Measurements from ENCODE around the gene ATP6V1A.

ATP6V1A gene

DNA sequence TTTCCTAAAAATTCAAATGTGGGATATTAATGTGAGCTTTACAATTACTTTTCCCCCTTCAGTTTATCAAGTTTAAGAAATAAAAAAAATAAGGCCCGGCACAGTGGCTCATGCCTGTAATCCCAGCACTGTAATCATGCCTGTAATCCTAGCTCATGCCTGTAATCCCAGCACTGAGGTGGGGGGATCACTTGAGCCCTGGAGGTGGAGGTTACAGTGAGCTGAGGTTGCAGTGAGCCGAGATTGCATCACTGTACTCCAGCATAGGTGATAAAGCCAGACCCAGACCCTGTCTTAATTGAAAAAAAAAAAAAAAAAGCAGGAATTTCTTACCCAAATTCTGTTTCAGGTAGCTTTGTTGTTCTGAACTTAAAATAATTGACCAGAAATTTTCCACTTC, 17.9 kb downstream of the ATP6V1A start:
- H3K27ac Mint-ChIP-seq = no peak overlapping the region
- ATAC-seq (replicated peaks) = no peak
- H3K27me3 Mint-ChIP-seq = no peaks in the 10 kb centered on the region
- H3K4me3 Mint-ChIP-seq = no peak overlapping the region
- DNase-seq = no peak
- H3K9me3 Mint-ChIP-seq = no peaks in the 10 kb centered on the region
- no peaks in the 10 kb centered on the region for H3K4me1 Mint-ChIP-seq
- H3K36me3 Mint-ChIP-seq = peaks cover 0 to 6% of the 10 kb centered on the region in 2 donors

DNA sequence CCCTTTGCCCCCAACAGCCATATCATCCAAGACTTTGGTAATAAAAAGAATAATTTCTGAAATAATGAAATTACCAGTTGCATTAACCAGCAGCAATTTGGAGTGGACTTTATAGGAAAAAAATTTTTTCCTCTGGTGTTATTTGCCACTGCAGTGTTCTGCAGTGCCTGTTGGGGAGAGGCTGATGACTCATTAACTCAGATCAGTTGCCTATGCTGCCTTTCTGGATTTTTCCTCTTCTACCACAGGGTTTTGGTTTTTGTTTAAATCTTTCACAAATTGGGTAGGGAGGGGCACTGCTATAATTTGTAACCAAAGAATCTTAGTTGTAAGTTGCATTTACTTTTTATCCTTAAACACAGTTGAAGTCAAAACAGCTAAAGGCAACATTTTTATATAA, 22.7 kb downstream of the ATP6V1A start:
- no peaks in the 10 kb centered on the region for H3K27me3 Mint-ChIP-seq
- no peaks in the 10 kb centered on the region for H3K9me3 Mint-ChIP-seq
- ATAC-seq (replicated peaks) = no peak
- DNase-seq = no peak
- no peak overlapping the region for H3K4me3 Mint-ChIP-seq
- H3K36me3 Mint-ChIP-seq = peaks cover 4 to 11% of the 10 kb centered on the region in 2 donors
- H3K4me1 Mint-ChIP-seq = peaks cover 5 to 7% of the 10 kb centered on the region in 2 donors
- H3K27ac Mint-ChIP-seq = no peak overlapping the region

DNA sequence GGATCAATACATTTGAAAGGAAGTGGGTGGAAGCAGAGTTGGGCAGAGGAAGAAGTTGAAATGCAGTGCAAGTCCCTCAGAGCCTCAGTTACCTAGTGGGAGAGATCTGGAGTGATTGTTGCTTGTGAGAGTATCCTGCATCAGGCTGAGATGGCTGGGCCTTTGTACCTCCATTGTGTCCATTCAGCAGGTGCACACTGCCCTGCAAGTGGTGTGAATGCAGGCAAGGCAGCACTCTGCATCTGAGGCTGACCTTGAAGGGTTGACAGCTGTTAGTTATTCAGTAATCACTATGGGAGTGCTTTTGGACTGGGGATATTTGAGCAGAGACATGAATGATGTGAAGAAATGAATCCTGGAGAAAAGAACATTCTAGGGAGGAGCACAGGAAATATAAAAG, 25.2 kb downstream of the ATP6V1A start:
- Mint-ChIP-seq H3K4me3 (no peak overlapping the region), H3K4me1 (peaks cover 5 to 9% of the 10 kb centered on the region in 2 donors), H3K27ac (no peak overlapping the region), H3K27me3 (no peaks in the 10 kb centered on the region), H3K36me3 (peaks cover 4 to 9% of the 10 kb centered on the region in 2 donors), H3K9me3 (no peaks in the 10 kb centered on the region)
- DNase-seq = no peak
- ATAC-seq (replicated peaks) = no peak

DNA sequence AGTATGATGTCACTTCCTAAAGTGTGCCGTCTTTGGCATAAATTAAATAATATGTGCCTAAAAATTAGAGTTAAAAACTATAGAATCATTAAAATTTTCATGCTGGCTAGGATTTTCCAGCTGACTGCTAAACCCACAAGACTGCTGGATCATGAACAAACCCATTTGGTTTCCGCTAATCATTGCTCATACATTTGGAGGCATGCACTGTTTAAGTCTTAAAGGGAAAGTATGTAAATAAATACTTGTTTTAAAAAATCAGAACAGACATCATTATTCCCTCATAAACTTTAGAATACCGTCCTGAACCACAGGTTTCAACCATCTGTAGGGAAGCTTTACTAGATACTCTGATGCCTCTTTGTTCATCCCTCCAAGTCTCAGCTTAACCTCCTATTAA, 26.5 kb downstream of the ATP6V1A start:
- H3K4me1 Mint-ChIP-seq = peaks cover 5 to 9% of the 10 kb centered on the region in 2 donors
- H3K36me3 Mint-ChIP-seq = peaks cover 4 to 13% of the 10 kb centered on the region in 2 donors
- DNase-seq = no peak
- H3K9me3 Mint-ChIP-seq = no peaks in the 10 kb centered on the region
- no peak overlapping the region for H3K4me3 Mint-ChIP-seq
- no peak for ATAC-seq (replicated peaks)
- no peaks in the 10 kb centered on the region for H3K27me3 Mint-ChIP-seq
- H3K27ac Mint-ChIP-seq = no peak overlapping the region

DNA sequence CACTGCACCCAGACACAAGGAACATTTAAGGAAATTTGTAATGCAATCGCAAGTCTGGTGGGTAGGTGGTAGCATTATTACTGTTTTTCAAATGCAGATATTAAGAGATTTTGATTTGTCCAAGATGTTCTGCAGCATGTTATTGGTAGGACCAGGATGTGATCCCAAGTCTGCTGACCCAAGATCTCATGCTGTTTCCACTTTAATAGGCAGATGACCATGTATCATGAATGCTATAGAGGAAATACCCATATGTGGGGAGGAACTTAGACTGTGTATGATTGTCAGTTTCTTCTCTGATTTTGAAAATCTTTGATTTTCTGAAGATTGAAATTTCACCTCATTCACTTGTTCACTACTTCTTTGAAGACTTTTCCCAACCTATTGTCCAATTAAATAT, 28.7 kb downstream of the ATP6V1A start:
- H3K9me3 Mint-ChIP-seq = no peaks in the 10 kb centered on the region
- ATAC-seq (replicated peaks) (no peak), DNase-seq (no peak)
- peaks cover 4 to 10% of the 10 kb centered on the region in 2 donors for H3K36me3 Mint-ChIP-seq
- no peaks in the 10 kb centered on the region for H3K27me3 Mint-ChIP-seq
- no peak overlapping the region for H3K4me3 Mint-ChIP-seq
- no peak overlapping the region for H3K27ac Mint-ChIP-seq
- peaks cover 5 to 9% of the 10 kb centered on the region in 2 donors for H3K4me1 Mint-ChIP-seq

DNA sequence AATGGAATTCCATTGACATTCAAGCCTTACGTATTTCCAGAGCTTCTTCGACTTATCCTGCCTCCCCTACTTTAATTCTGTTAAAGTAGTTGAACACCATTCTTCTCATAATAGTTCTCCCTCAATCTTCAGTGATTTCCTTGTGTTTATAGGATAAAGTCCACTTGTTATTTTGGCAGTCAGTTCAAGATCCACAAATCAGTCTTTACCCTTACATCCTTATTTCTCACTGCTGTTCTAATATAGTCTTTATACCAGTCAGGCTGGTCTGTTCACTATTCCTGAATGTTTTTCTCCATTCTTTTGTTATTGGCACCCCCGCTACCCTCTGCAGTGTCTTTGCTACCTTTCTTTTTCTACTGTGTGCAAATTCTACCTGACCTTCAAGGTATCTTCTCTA, 29.7 kb downstream of the ATP6V1A start:
- no peak overlapping the region for H3K4me3 Mint-ChIP-seq
- ATAC-seq (replicated peaks) = no peak
- peaks cover 5 to 10% of the 10 kb centered on the region in 2 donors for H3K4me1 Mint-ChIP-seq
- H3K27ac Mint-ChIP-seq = no peak overlapping the region
- DNase-seq = no peak
- no peaks in the 10 kb centered on the region for H3K9me3 Mint-ChIP-seq
- H3K27me3 Mint-ChIP-seq = no peaks in the 10 kb centered on the region
- H3K36me3 Mint-ChIP-seq = peaks cover 4 to 13% of the 10 kb centered on the region in 2 donors

DNA sequence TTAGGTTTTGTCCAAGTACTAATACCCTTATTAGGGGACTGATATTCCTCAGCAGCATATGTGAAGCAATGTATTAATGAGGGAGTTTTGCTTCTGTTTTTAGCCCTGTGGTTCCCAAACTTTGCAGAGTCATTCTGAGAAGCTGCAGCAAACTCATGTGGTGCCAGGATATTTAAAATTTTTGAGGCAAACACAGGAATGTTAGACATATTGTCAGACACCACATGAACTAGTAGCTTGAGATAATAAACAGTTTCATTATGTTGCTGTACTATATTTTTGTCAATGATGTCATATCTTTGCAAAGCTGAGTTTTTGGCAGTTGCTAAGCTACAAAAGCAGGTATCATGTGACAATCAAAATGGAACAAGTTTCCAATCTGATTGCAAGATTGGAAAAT, 36.6 kb downstream of the ATP6V1A start:
- H3K4me1 Mint-ChIP-seq = peaks cover 5 to 9% of the 10 kb centered on the region in 2 donors
- H3K27ac Mint-ChIP-seq = no peak overlapping the region
- peaks cover 10 to 21% of the 10 kb centered on the region in 2 donors for H3K36me3 Mint-ChIP-seq
- no peaks in the 10 kb centered on the region for H3K27me3 Mint-ChIP-seq
- H3K9me3 Mint-ChIP-seq = no peaks in the 10 kb centered on the region
- no peak overlapping the region for H3K4me3 Mint-ChIP-seq
- ATAC-seq (replicated peaks) (peak; percentile 62 to 69), DNase-seq (no peak)

DNA sequence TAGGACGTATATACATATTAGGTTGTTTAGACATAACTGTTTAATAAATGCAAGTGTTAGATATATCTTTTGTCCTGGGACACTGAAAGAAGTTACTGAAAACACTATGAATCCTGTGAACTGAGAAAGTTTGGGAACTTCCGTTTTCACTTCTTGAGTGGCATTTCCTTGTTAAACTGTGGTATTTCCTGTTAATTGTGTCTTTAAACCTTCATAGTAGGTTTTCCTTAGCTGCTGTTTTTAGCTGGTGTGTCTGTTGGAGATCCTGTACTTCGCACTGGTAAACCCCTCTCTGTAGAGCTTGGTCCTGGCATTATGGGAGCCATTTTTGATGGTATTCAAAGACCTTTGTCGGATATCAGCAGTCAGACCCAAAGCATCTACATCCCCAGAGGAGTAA, 37.1 kb downstream of the ATP6V1A start:
- Mint-ChIP-seq H3K27me3 (no peaks in the 10 kb centered on the region), H3K4me1 (peaks cover 7 to 9% of the 10 kb centered on the region in 2 donors), H3K4me3 (no peak overlapping the region), H3K9me3 (no peaks in the 10 kb centered on the region), H3K27ac (peak overlapping the region; percentile 65), H3K36me3 (peaks cover 10 to 21% of the 10 kb centered on the region in 2 donors)
- DNase-seq = no peak
- peak in 1 of 2 donors; percentile 41 for ATAC-seq (replicated peaks)

DNA sequence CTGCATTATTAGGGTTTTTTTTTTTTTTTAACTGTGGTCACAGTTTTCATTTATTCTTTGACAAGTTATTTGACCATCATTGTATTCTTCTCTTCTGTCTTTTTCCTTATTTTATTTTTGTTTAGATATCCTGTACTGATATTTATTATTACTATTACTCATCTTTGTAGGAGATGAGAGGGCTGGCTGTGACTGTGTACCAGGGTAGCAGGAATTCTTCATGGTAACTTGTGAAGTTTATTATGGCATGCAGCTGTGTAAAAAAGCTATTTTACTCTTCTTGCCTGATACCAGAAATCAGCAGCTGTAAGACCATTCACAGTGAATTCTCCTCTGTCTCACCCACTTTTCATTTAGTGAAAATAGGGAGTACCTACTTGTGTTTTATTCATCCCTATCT, 44.5 kb downstream of the ATP6V1A start:
- H3K27ac Mint-ChIP-seq = peak overlapping the region; percentile 25
- no peak for ATAC-seq (replicated peaks)
- H3K4me1 Mint-ChIP-seq = peaks cover 0 to 2% of the 10 kb centered on the region in 2 donors
- H3K27me3 Mint-ChIP-seq = no peaks in the 10 kb centered on the region
- no peak for DNase-seq
- no peaks in the 10 kb centered on the region for H3K9me3 Mint-ChIP-seq
- peaks cover 23 to 27% of the 10 kb centered on the region in 2 donors for H3K36me3 Mint-ChIP-seq
- no peak overlapping the region for H3K4me3 Mint-ChIP-seq

DNA sequence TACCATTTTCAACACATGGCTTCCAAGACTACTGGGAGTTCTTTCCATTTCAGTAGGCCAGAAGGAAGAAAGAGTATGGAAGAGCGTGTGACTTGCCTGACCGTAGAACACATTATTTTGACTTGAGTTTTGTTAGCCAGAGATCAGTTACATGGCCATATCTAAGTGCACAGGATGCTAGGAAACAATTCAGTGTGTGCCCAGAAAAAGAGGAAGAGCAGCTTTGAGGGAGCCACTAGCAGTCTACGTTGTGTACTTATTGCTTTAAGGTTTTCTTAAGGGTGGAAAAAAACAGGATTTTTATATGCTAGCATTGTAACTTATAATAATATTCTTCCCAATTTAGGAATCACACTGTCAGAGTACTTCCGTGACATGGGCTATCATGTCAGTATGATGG, 47.7 kb downstream of the ATP6V1A start:
- peaks cover 14 to 18% of the 10 kb centered on the region in 2 donors for H3K36me3 Mint-ChIP-seq
- no peaks in the 10 kb centered on the region for H3K4me1 Mint-ChIP-seq
- ATAC-seq (replicated peaks) (no peak), DNase-seq (no peak)
- no peak overlapping the region for H3K27ac Mint-ChIP-seq
- H3K9me3 Mint-ChIP-seq = no peaks in the 10 kb centered on the region
- H3K27me3 Mint-ChIP-seq = no peaks in the 10 kb centered on the region
- H3K4me3 Mint-ChIP-seq = no peak overlapping the region

DNA sequence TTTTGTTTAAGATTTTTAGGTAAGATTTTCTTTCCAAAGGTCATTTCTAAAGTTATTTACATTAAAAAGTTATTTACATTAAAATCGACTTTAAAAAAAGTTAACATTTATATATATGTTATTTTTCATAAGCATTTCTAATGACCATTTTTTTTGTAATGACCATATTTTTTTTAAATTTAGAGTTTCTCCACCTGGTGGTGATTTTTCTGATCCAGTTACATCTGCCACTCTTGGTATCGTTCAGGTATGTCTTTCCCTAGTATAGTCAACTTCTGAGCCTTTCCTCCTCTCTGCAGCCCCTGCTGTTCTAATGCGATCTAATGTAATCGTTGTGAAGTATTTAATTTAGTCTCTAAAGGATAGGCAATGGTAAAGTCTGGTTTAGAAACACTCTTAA, 48.9 kb downstream of the ATP6V1A start:
- Mint-ChIP-seq H3K4me3 (no peak overlapping the region), H3K36me3 (peaks cover 18 to 23% of the 10 kb centered on the region in 2 donors), H3K27ac (no peak overlapping the region), H3K4me1 (no peaks in the 10 kb centered on the region), H3K9me3 (no peaks in the 10 kb centered on the region), H3K27me3 (no peaks in the 10 kb centered on the region)
- DNase-seq (no peak), ATAC-seq (replicated peaks) (no peak)

DNA sequence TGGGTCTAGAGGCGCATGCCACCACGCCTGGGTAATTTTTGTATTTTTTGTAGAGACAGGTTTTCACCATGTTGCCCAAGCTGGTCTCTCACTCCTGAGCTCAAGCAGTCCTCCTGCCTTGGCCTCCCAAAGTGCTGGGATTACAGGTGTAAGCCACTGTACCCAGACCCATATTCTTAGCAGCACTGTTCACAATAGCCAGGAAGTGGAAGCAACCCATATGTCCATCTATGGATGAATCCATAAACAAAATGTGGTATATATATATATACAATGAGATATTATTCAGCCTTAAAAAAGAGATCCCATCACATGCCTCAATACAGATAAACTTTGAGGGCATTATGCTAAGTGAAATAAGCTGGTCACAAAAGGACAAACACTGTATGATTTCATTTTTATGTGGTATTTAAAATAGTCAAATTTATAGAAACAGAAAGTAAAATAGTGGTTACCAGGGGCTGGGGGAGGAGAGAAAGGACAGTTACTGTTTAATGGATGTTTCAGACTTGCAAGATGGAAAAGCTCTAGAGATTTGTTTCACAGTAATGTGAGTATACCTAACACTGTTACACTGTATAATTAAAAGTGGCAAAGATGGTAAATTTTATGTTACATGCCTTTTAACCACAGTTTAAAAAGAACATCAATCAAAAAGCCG, 56.1 kb downstream of the ATP6V1A start:
- no peak for DNase-seq
- Mint-ChIP-seq H3K9me3 (no peaks in the 10 kb centered on the region), H3K27me3 (no peaks in the 10 kb centered on the region), H3K36me3 (peaks cover 31 to 45% of the 10 kb centered on the region in 2 donors), H3K4me1 (peaks cover 8 to 9% of the 10 kb centered on the region in 2 donors), H3K27ac (peak overlapping the region; percentile 31), H3K4me3 (no peak overlapping the region)
- no peak for ATAC-seq (replicated peaks)

DNA sequence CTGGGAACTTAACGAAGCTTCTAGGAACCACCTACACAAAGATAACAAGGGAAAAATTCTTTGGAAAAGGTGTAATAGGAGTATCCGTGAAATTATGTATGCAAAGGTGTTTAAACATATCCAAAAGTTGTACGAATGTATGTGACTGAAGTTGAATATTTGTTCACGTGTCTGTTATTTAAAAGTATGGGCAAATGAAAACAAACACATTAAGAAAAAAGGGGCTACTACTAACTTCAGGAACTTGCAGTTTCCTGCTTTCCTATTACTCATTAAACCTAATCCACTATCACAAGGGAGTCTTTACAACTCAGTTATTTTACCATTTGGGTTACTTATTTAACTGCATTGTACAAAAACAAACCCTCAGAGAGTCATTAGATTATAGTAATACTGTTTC, 57.8 kb downstream of the ATP6V1A start:
- H3K4me3 Mint-ChIP-seq = no peak overlapping the region
- H3K36me3 Mint-ChIP-seq = peaks cover 34 to 49% of the 10 kb centered on the region in 2 donors
- no peaks in the 10 kb centered on the region for H3K27me3 Mint-ChIP-seq

DNA sequence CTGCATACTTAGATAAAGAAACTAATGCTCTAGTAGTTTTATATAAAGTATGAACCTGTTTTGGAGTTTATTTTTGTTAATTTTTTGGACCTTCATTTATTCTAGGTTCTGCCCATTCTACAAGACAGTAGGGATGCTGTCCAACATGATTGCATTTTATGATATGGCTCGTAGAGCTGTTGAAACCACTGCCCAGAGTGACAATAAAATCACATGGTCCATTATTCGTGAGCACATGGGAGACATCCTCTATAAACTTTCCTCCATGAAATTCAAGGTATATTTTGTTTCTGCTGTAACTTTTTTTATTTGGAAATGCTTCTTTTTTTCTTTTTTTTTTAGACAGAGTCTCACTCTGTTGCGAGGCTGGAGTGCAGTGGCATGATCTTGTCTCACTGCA, 58.4 kb downstream of the ATP6V1A start:
- Mint-ChIP-seq H3K27me3 (no peaks in the 10 kb centered on the region), H3K4me3 (no peak overlapping the region), H3K36me3 (peaks cover 32 to 47% of the 10 kb centered on the region in 2 donors), H3K27ac (no peak overlapping the region), H3K9me3 (no peaks in the 10 kb centered on the region), H3K4me1 (peaks cover 8 to 9% of the 10 kb centered on the region in 2 donors)
- DNase-seq (no peak), ATAC-seq (replicated peaks) (no peak)

More for the DNA sequence above, 57.8 kb downstream of the ATP6V1A start:
- Mint-ChIP-seq H3K4me1 (peaks cover 8 to 9% of the 10 kb centered on the region in 2 donors), H3K9me3 (no peaks in the 10 kb centered on the region), H3K27ac (no peak overlapping the region)
- ATAC-seq (replicated peaks) (no peak), DNase-seq (no peak)

DNA sequence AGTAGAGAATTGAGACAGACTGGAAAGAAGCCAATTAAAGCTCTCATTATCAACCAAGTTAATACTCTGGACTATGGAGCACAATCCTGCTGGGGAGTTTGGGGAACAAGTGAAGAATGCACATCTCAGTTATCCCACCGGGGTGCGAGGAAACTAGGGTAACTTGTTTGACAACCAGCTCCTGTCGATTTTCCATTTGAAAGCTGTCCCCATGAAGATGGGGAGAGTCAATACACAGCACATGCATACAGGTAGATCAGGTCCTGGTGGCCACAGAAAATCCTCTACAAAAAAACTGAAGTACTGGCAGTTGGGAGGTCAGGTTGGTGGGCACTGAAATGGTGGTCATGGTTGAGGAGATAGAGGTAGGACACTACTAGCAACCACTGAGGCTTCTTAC, 66.0 kb downstream of the ATP6V1A start:
- Mint-ChIP-seq H3K9me3 (no peaks in the 10 kb centered on the region), H3K27ac (no peak overlapping the region), H3K4me3 (no peak overlapping the region), H3K36me3 (peaks cover 15% of the 10 kb centered on the region in 2 donors), H3K4me1 (no peaks in the 10 kb centered on the region), H3K27me3 (no peaks in the 10 kb centered on the region)
- ATAC-seq (replicated peaks) (no peak), DNase-seq (no peak)

All from stimulated activated naive B cell treated with anti-CD40 and anti-IgM and Interleukin-4, amounts not matched to agents 10 μg/mL and 1 μg/mL and 100 μg/mL, for 72 hours (primary cell).